Islet of Langerhans (tissue), 1 donor: ENCODE results near the gene DPYSL5.
"Not testable (repeated sequence)": the region's sequence is repeated elsewhere in the genome, so short reads cannot be mapped to it uniquely, and the experiment has no call there.

ENCODE experiments used
- FAIRE-seq: peaks from one replicate; lab custom pipeline; 2011; peaks lifted over from hg19 to GRCh38; lab: Jason Lieb, UNC

Gene DPYSL5

DNA sequence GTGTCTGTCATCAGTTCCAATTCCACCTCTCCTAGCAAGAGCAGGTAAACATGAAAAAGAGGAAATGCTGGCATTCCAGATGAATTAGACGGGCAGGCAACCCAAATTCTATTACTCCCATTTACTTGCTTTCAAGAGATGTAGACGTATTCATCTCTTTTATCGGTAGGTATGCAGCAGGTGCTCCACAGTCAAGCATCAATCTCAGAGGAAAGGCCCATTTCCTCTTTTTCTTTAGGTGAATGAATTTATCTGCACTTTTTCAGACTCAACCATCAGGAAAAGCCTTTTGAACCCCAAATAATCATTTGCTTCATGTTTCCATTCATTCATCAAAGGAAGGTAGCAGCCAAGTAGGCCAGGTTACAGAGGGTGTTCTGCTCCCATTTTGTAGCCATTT lies 27.9 kb downstream of the DPYSL5 start:
- no peak for FAIRE-seq

DNA sequence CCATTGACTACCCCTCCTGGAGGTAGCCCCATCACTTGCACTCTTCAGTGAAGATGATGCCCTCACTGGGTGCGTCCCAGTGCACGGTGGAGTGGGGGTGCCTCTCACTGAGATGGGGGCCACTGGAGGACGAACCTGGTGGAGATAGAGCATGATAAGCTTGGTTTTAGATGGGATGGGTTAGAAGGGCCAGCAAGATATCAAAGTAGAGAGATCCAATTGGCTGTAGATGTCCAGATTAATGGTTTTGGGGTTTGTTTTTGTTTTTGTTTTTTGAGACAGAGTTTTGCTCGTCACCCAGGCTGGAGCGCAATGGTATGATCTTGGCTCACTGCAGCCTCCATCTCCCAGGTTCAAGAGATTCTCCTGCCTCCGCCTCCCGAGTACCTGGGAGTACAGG lies 28.3 kb downstream of the DPYSL5 start:
- no peak for FAIRE-seq

DNA sequence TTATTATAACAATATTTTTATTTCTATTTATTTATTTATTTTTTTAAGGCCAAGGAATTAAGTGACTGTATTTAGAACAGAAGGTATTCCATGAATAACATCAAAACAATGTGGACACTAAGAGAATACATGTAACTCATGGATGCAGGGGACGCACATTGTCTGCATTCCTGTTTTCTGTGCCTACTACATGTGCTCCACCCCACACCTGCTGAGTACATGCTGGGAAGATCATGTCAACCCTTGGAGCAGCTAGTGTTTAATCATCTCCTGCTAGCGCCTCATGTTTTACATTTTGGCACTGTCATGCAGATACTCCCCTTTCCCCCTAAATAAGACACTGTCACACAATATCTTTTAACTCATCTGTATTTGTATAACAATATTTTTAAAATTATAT lies 29.3 kb downstream of the DPYSL5 start:
- no peak for FAIRE-seq

DNA sequence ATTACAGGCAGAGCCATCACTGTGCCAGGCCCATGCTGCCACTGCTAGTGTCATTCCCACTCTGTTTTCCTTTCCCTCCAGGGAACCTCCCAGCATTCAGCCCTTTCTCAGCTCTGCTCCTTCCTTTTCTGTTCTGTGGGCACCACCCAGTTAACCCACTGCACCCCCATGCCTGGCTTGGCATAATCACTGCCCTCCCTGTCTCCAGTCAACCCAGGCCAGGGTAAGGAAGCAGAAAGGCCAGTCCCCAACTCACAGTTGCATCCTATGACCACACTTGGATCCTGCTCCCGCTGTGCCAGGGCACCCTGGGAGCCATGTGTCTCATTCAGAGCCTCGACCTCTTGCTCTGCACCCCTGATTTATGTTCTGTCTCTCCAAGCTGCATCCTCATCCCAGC lies 32.2 kb downstream of the DPYSL5 start:
- no peak for FAIRE-seq

DNA sequence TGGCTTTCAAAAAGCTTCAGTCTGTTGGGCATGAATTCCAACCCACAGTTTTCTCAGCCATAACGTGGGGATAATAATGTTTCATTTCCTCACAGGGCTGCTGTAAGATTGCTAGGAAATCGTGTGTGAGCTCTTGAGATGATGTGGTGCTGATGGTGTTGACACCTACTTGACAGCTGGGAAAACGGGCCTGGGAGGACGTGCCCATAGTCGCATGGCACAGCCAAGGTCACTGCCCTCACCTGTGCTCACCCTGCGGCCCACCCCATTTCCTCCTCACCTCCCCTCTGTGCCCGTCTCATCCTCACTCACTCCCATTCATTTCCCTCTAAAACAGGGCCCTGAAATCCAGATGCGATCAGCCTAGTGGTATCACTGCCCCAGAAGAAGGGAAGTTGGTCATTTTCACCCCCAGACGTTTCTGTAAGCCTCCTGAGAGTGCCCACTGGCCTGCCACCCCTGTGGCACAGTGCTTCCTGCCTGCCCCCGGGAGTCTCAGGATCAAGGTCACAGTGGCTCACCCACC lies 33.0 kb downstream of the DPYSL5 start:
- FAIRE-seq: no peak

DNA sequence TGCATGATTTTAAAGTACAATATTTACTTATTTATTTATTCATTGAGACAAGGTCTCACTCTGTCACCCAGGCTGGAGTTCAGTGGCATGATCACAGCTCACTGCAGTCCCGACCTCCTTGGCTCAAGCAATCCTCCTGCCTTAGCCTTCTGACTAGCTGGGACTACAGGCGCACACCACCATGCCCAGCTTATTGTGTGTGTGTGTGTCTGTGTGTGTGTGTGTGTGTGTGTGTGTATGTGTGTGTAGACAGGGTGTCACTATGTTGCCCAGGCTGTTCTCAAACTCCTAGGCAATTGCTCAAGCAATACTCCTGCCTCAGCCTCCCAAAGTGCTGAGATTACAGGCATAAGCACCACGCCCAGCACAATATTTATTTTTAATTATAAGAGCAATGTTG lies 34.3 kb downstream of the DPYSL5 start:
- not testable (repeated sequence) for FAIRE-seq

DNA sequence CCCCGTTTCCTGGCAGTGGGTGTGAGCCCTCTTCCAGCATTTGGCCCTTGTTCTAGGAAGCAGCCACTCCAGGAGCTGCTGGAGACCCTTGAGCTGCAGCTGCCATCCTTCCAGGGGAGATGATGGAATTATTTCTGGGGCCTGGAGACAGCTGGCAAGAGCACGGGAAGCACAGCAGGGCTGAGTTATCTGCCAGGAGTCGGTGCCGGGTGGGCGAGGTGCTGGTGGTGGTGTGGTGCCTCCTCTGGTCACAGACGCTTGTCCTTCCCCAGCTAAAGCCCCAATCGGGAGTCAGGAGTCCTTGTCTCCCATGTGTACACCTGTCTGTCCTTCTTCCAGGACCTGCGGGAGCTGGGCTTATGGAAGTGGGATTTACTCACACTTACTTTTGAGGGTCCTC lies 36.0 kb downstream of the DPYSL5 start:
- no peak for FAIRE-seq

DNA sequence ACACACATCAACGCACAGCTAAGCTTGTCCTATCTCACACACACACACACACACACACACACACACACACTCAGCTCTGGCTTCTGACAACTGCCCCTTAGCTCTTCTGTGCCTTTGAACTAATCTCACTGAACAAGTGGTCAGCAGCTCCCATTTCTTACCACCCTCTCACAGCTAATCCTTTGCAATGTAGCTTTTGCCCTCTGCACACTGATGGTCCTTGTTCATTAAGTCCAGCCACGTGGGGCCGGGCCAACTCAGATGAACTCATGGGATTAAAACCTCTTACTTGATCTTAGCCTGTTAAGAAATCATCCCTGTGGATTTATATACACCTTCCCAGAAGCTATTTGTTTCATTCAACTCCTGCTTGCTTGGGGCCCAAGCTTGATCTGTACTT lies 36.6 kb downstream of the DPYSL5 start:
- no peak for FAIRE-seq

DNA sequence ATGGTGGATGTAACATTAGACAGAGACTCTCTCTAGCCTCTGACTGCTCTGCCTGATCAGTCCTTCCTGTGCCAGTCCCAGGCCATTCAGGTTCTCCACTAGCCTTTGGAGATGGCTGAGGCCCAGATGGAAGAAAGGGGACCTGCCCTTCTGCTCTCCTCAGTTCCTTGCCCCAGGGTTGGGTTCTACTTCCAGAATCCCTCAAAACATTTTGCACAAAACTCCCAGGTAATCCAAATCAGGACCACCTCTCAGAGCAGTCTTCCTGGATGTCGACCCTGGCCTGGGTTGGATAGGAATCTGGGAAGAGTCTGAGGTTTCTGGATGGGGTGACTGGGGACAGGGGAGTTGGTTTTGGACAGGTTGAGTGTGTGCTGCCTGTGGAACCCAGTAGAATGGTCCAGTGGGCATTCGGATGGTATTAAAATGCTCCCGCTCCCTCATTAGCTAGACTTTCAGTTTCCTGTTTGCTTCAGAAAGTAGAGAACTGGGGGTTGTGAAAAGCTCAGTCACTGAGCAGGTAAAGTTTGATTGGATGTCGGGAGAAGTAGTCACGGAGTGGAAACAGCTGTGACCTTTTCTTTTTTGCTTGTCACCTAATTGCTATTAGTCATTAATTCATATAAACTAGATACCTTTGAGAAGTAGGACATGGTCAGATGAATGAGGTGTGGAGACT lies 37.9 kb downstream of the DPYSL5 start:
- no peak for FAIRE-seq

DNA sequence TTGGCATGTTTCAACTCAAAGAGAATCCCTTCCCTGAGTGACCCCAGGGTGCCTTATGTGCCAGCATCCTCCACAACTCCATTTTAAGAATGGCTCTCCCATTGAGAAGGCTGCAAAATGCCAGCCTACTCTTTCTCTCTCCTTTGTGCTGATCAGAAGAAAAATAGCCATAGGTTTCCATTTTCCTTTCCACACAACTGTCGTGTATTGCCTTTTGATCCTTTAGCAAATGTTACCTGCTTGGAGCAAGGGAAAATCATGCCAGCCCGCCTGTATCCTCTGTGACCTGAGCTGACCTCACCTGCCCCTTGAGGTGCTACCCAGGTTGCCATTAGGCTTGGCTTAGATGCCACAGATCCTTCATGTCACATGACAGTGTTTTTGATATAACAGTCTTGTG lies 38.8 kb downstream of the DPYSL5 start:
- no peak for FAIRE-seq

DNA sequence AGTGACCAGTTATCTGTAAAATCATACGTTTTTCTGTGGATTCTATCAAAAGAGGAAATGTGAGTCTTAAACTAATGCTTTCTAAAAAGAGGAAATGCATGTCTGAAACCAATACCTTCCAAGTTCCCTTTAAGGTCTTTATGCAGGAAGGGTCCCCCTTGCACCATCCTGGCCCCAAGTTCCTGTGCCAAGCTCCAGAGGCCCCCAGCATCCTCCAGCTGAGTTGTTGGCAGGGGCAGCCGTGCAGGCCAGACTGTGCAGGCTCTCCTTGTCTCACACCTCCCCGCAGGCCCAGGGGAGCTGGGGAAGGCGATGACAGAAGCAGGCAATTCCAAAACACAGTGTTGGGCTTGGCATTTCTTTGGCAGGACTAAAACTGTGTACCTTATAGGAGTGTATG lies 39.2 kb downstream of the DPYSL5 start:
- no peak for FAIRE-seq

DNA sequence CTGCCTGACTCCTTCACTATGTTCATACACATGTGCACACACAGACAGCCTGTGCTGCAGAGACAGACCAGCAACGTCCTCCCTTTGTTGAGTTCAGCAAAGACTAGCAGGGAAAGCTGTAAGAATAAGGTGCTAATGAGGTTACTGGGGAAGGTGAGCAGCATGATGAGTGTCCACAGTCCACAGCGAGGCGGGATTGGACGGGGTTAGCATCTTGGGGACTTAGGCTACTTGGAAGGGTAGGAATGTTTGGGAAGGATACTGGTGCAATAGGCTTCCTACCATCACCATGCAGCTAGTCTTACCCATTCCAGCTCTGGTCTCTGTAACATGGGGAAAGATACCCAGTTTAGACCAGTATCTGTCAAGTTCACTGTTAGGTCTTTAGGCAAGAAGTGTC lies 41.9 kb downstream of the DPYSL5 start:
- no peak for FAIRE-seq

DNA sequence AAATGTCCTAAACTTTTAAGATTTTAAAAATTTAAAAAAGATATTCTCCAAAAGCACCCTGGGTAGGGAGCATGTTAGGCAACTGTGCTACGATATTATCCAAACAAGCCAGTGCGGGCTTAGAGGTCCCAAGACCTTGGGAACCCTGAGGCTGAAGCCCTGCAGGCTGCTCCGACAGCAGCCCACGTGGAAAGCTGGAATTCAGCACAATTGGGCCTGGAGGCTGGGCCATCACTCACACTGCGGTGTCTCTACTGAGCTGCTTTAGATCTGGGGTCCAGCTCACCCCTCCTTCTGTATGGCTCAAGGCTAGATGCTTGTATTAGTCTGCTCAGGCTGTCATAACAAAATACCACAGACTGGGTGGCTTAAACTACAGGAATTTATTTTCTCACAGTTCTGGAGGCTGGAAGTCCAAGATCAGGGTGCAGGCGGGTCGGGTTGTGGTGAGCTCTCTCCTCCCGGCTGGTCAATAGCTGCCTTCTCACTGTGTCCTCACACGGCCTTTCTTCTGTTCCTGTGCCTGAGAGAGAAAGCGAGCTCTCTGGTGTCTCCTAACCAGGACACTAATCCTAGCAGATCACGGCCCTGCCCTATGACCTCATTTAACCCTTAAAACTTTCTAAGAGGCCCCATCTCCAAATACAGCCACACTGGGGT lies 42.5 kb downstream of the DPYSL5 start:
- no peak for FAIRE-seq

DNA sequence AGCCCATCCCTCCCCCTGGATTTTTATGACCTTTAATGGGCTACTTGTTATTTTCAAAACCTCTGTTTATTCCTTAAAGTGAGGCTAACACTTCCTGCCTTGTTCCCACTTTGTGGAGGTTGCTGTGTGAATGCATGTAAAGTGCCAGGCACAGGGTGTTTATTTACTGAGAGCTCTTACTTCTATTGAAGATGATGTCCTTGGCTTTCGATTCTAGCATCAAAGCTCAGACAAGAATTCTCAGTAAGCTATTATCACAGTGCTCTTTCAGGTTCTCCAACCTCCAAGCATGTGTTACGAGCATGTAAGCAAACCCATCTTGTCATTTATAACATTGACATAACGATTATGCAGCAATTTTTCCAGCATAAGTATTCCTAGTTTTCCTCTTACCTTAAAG lies 44.2 kb downstream of the DPYSL5 start:
- FAIRE-seq: no peak

DNA sequence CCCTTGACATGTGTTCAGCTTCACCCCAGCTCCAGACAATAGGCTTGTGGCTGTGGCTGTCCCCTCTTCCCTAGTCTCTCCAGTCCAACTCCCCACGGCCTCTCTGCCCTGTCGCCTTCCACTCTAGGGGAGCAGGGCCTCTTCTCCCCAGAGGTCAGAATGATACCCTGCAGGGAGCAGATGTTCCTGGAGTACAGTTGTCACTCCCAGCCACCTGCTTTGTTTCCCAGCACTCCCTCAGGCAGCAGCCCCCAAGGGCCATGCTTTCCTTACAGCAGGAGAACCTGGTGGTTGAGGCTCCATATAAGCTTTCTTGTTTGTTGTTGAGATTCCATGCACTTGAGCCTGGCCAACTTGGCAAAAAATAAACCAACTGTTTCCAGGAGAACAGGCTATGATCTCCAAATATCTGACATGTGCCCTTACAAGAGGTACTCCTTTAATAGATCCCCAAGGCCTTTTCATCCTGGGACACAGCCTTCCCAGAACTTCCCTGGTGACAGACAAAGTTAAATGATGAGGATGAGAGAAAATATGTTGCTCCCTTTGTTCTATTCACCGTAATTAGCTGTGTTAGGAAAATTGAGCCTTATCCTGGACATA lies 45.1 kb downstream of the DPYSL5 start:
- no peak for FAIRE-seq

DNA sequence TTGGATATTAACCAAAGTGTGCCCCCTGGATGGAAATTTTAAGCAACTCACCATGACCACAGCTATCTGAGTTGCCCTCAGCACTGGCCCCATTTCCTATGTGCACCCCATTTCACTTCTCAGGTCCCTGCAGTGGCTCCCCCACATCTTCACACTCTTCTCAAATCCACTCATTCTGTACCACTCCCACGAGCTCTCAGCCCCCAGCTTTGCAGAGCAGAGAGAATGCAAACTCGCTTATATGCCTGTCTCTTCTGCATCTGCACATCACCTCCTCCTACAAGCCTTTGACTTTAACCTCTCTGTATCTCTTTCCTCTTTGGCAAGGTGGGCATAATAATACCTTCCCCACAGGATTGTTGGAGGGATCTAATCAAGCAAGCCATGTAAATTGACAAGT lies 46.2 kb downstream of the DPYSL5 start:
- no peak for FAIRE-seq

DNA sequence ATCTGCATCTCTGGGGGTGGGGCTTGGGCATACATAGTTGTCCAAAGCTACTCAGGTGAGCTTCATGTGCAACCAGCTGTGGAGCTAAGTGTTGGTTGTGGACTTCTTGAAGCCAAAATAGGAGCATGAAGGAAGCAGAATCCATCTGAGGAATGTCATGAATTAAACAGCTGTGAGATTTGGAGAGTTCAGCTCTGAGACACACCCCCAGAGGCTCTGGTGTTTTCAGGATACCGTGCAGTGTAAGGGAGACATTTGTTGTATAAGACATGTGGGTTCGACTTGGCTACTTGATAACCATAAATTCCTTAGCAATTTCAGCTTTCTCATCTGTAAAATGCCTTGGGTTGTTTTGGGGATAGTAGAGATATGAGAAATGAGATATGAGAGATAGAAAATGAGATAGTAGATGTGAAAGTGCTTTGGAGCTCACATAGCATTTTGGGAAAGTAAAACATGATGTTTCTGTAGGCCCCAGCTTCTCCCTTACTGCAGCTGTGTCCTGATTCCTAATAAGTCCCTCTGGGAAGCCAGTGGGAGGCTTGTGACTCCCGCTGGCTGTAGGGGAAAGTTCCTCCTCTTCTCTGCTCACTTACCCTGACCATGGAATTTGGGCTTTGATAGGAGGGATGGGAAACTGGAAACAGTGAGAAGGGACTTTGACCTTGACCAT lies 50.0 kb downstream of the DPYSL5 start:
- FAIRE-seq: no peak

DNA sequence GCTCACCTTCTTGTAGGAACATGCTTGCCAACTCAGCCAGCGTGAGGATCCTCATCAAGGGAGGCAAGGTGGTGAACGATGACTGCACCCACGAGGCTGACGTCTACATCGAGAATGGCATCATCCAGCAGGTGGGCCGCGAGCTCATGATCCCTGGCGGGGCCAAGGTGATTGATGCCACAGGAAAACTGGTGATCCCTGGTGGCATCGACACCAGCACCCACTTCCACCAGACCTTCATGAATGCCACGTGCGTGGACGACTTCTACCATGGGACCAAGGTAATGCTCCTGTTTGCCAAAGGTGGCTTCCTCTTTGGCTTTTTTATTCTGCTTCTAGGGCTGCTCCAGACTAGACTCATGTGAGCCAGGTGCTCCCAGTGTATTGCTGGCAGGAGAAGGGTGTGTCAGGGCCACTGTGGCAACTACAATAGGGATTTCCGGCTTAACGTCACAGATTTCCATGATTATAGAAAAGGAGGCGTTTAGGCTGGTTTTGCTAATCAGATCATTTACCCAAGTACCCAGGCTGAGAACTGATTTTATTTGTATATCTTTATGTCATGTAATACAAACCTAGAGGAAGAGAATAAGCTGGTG lies 50.6 kb downstream of the DPYSL5 start:
- FAIRE-seq: no peak

DNA sequence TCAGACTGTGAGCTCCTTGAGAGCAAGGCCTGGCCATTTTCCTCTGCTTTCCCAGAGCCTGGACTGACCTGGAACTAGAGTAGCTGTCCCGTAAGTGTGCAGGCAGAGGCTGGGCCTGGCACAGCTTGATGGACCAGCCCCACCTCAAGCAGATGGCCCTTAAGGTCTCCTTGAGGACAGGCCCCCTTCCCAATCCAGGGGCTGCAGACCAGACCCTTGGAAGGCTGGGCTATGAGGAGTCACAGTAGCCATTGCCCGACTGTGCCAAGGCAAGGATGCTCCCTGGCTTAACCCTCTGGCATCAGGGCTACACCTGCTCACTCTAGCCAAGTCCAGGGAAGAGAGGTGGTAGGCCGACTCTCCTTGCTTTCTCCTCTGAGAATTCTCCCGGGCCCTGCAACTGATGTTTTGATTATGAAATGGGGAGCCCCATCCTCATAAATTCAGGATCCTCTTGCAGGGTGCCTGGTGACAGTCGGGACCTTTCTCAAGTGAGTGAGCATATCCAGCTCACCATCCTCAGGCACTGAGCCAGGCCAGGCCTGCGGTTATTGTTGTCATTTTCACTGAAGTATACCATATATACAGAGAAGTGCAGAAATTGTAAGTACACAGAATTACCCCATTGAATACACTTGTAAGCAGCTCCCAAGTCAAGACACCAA lies 51.7 kb downstream of the DPYSL5 start:
- no peak for FAIRE-seq

DNA sequence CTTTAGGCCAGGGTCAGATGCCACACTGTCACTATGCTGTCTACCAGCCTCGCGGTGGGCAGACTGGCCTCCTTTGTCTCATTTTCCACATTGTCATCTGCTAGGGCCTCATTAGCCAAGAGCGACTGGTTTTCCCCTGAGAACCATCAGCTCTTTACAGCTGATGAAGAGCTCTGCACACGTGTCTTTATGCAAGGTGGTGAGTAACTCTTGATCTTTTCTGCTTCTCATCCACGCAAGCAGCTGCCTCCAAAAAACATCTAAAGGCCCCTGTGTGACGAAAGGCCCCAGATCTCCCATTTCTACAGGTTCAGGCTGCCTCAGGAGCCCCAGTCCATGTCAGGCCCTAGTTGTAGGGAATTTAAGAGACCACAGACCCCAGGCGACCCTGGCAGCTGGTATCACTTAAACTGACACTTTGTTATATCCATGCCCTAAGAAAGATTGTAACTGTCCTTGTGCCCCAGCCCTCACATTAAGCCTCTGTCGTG lies 52.9 kb downstream of the DPYSL5 start:
- no peak for FAIRE-seq

DNA sequence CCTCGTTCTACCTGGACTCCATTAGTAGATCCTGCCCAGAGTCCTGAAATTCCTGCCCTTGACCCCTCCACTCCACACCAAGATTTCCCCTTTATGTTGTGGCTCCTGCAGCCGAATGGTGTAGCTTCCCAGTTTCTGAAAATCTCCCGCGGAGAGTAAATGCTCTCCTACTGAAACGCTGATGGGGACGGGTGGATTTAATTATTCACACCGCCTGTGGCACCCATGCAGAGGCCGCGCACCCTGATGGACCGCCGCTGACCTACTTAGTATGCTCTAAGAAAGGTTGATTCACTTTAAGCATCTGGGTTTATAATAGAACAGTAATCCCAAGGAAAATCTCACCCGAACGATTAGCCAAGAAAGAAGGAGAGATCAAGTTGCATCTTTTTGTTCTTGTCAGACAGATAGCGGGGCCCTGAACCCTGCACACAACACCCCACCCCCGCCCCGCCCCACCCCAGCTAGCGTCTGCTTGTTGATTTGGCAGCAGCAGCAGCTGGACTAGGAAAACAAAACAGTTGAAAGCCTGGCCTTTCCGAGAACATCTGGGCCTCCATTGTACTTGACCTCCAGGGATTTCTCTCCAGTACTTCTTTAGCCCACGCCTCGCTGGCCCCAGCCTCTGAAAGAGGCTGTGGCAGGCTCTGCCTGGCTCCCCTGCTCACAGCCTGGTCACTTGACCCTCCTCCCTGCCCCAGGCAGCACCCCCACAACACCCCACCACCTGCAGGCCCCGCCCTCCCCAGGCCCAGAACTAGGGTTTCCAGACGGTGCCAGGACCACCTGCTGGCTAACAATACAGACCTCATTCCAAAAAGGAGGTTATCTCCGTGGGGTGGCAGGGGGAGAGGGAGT lies 53.6 kb downstream of the DPYSL5 start:
- FAIRE-seq: no peak
